ENCODE measurements around the gene NRDC.

DNA sequence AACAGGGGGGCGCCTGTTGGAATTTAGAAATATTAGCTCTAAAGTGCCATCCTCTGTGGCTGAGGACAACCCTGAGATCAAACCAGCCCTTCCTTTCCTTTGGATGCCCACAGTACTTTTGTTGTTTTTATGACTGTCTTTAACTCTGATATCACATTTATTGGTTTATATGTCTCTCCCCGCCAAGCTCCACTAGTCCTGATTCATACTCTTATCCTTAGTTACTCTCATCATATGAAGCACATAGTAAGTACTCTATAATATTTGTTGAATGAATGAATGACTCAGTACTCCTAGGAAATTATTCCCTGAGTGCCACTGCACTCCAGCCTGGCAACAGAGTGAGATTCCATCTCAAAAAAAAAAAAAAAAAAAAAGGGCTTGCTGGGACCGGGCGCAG lies 22.6 kb upstream of the NRDC start:
- TF ChIP-seq CTCF (conservative IDR thresholded peaks at IDR 0.05; ENCODE audit: low read depth in 2 of 2) (no peak), POLR2AphosphoS5 (IDR thresholded peaks at IDR 0.05; ENCODE audit: low read depth) (no peak), EZH2 (IDR thresholded peaks at IDR 0.05; ENCODE audit: low read depth, unreplicated experiment) (no peak), EZH2phosphoT487 (IDR thresholded peaks at IDR 0.05; ENCODE audit: unreplicated experiment) (no peak), JUNB (IDR thresholded peaks at IDR 0.05; ENCODE audit: unreplicated experiment) (no peak), NANOG (IDR thresholded peaks at IDR 0.05; ENCODE audit: borderline replicate concordance) (no peak)
- TF ChIP-seq, protein P1, sequence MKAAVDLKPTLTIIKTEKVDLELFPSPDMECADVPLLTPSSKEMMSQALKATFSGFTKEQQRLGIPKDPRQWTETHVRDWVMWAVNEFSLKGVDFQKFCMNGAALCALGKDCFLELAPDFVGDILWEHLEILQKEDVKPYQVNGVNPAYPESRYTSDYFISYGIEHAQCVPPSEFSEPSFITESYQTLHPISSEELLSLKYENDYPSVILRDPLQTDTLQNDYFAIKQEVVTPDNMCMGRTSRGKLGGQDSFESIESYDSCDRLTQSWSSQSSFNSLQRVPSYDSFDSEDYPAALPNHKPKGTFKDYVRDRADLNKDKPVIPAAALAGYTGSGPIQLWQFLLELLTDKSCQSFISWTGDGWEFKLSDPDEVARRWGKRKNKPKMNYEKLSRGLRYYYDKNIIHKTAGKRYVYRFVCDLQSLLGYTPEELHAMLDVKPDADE (IDR thresholded peaks at IDR 0.05) = no peak
- TF ChIP-seq, protein P2, sequence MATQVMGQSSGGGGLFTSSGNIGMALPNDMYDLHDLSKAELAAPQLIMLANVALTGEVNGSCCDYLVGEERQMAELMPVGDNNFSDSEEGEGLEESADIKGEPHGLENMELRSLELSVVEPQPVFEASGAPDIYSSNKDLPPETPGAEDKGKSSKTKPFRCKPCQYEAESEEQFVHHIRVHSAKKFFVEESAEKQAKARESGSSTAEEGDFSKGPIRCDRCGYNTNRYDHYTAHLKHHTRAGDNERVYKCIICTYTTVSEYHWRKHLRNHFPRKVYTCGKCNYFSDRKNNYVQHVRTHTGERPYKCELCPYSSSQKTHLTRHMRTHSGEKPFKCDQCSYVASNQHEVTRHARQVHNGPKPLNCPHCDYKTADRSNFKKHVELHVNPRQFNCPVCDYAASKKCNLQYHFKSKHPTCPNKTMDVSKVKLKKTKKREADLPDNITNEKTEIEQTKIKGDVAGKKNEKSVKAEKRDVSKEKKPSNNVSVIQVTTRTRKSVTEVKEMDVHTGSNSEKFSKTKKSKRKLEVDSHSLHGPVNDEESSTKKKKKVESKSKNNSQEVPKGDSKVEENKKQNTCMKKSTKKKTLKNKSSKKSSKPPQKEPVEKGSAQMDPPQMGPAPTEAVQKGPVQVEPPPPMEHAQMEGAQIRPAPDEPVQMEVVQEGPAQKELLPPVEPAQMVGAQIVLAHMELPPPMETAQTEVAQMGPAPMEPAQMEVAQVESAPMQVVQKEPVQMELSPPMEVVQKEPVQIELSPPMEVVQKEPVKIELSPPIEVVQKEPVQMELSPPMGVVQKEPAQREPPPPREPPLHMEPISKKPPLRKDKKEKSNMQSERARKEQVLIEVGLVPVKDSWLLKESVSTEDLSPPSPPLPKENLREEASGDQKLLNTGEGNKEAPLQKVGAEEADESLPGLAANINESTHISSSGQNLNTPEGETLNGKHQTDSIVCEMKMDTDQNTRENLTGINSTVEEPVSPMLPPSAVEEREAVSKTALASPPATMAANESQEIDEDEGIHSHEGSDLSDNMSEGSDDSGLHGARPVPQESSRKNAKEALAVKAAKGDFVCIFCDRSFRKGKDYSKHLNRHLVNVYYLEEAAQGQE (IDR thresholded peaks at IDR 0.05; ENCODE audit: unreplicated experiment) = no peak

All from GM23338 (cell line).